OCI-LY1 (cell line): ENCODE results near the gene MDM4.

Experiments
- CTCF ChIP-seq: fragments of 200-600 bp; sonication (generic), shearing (Covaris generic); IDR thresholded peaks from 2 replicates; pipeline ENCODE4 v1.5.1; 2017; ENCODE audit warnings: mild to moderate bottlenecking, antibody characterized with exemption, low read length, moderate library complexity, mixed read lengths
- EZH2 ChIP-seq: fragments of 200-600 bp; sonication (generic), shearing (Covaris generic); IDR thresholded peaks from 2 replicates; pipeline ENCODE4 v1.8.0; 2017; ENCODE audit warnings: borderline replicate concordance, mixed run types, mild to moderate bottlenecking, antibody characterized with exemption, low read length, moderate library complexity, mixed read lengths

- TF ChIP-seq EZH2 (no peak), CTCF (no peak)
Measured at GRCh38 chr1:204493145-204493983, 22.8 kb upstream of the MDM4 start.
